Erythroblast (primary cell): Measurements from ENCODE around the gene SERPINA4.
"Not testable (repeated sequence)": the region's sequence is repeated elsewhere in the genome, so short reads cannot be mapped to it uniquely, and the experiment has no call there.

Experiments used
- DNase-seq, 2 experiments: peaks; one replicate each; lab custom pipeline; 2025; lab: John Stamatoyannopoulos, UW
- GATA1 ChIP-seq: IDR thresholded peaks from 2 replicates; pipeline ENCODE4 v1.6.1; 2011; ENCODE audit warnings: low read depth, mild to moderate bottlenecking, control low read depth, low read length, moderate library complexity
- POLR2A ChIP-seq: IDR thresholded peaks from 2 replicates; pipeline ENCODE4 v1.6.1; 2011; ENCODE audit warnings: mild to moderate bottlenecking, low read length

SERPINA4 gene

DNA sequence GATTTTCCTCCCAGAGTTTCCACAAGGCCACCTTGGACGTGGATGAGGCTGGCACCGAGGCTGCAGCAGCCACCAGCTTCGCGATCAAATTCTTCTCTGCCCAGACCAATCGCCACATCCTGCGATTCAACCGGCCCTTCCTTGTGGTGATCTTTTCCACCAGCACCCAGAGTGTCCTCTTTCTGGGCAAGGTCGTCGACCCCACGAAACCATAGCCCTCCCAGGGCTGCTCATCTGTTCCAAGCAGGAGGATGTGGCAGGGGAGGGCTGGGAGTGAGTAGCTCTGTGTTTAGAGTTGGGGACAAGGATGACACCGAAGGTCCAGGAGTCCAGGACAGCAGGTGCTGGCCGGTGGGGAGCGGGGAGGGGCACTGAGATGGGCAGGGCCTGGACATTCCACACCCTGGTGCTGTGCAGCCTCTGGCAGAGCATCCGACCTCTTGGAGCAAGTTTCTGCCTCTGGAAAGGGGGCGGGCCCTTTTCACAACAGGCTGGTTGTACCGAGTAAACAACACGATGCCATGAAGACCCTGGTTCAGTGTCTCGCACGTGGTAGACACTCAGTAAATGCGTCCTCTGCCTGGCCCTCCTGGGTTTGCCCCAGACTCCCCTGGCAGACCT is 8.2 kb downstream of the SERPINA4 start:
- TF ChIP-seq GATA1 = no peak
- no peak for TF ChIP-seq POLR2A
- DNase-seq = no peak

DNA sequence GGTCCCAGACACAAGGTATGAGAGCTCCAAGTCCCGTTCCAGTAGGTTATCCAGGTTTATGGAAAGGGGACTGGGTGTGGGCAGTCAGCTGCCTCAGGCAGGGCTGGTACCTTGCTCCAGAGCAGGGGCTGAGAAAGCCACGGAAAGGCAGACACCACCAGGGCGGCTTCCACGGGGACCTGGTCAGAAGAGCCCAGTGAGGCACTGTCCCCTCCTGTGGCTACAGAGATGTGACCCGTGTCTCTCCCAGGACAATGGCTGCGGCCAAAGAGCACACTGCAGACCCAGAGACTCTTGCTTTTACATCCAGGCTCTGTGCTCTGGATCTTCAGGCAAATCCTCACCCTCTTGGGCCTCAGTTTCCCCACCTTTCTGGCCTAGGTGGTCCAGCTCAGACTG is 8.8 kb downstream of the SERPINA4 start:
- DNase-seq = no peak
- no peak for TF ChIP-seq GATA1
- TF ChIP-seq POLR2A = no peak

DNA sequence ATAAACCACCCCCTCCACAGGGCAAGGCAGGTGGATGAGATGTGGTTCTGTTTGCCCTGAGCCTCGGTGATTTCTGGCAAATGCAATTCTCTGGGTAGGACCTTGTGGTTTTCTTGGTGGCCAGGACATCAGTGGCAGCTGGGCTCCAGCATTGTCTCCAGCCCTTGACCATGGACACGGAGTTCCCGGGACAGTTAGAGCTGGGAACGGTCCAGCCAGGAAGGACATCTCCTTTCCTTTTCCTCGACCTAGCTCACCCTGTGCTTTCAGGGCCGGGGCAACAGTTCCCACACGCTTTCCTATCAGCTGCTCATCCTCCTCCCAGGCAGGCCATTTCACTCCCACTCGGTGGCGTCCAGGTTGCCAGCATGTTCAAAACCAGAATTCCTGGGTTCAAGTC is 9.2 kb downstream of the SERPINA4 start:
- TF ChIP-seq POLR2A (no peak), GATA1 (no peak)
- DNase-seq = no peak

DNA sequence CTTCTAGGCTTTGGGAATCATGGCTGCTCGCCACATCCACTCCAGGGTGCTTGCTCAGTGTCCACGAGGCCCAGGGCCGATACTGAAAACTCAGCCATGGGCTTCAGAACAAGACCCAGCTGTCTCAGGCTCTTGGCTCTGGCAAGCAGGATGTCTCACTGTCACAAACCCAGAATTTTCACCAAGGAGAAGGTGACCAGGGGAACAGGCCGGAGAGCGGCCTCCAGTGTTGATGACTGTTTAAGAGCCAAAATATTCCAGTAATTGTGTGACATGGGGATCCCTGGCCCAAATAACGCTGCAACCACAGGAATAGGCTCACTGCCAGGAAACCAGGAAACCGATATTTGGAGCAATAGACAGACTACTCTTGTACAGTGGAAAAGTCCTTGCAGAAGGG is 10.2 kb downstream of the SERPINA4 start:
- no peak for DNase-seq
- no peak for TF ChIP-seq POLR2A
- TF ChIP-seq GATA1 = no peak

DNA sequence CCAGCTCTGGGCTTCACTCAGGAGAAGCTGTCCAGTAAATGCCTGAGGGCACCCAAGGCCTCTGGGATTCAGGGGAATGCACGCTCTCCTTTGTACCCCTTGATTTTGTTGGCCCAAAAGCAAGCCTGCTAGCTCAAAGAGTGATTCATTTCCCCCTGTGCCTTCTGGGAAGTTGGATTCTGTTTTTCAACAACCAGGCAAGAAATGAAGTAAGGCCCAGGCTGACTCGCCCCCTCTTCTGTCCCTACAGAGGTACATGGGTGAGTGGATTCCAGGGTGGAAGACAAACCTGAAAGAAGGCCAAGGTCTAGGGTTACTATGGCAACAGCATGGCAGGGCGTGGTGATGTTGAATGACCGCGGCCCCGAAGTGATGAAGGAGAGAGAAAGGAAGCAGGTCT is 10.7 kb downstream of the SERPINA4 start:
- DNase-seq = no peak
- no peak for TF ChIP-seq POLR2A
- TF ChIP-seq GATA1 = no peak

DNA sequence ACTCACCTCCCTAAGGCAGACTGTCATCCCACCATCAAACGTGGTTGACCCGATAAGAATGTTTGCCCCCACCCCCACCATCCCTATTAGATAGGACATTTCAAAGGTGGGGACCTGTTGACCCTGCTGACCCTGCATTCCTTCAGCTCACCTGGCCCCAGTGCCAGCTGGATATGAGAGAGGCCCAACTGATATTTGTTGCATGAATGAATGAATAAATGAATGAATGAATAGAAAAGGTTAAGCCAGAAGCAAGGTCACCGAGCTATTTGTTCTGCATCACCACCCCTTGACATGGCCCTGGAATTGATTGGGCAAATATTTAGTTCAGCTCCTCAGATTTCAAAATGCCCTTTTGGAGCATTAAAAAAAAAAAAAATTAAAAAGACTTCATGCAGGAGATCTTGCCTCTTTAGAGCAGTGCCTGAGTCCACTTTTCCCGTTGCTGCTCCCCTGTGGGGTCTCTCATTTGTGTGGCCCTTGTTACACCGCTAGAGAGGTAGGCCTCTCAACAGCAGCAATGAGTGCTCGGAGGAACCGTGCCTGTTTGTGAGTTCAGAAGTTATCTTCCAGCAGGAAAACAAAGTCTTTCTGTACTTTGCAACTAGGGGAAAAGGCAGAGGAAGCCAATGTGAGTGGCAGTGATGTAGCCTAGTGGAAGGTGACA is 11.5 kb downstream of the SERPINA4 start:
- no peak for TF ChIP-seq POLR2A
- TF ChIP-seq GATA1 = no peak
- DNase-seq = no peak

DNA sequence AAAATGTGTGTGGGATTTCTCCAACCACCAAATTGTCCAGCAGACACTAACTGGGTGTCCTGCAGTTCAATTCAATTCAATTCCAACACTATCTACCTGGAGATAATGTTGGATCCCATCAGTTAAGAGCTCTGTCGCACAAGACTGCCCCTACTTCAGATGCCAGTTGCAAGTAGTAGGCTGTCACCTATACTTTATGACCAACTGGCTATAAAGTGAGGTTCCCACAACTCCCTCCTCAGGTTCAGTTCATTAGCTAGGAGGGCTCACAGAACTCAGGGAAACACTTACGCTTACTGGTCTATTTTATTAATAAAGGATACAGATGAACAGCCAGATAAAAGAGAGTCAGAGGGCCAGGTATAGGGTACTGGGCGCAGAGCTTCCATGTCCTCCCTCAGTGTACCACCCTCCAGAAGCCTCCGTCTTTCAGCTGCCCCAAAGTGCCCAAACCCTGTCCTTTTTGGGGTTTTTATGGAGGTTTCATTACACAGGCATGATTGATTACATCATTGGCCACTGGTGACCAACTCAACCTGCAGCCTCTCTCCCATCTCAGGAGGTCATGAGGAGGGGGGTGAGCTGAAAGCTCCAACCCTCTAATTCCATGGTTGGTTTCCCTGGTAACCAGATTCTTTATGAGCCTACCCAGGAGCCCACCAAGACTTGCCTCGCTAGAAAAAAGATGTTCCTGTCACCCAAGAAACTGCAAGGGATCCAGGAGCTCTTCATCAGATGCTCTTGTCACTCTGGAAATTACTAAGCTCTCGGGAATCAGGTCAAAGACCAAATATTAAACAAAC is 12.4 kb downstream of the SERPINA4 start:
- DNase-seq = no peak
- TF ChIP-seq POLR2A (no peak), GATA1 (no peak)

DNA sequence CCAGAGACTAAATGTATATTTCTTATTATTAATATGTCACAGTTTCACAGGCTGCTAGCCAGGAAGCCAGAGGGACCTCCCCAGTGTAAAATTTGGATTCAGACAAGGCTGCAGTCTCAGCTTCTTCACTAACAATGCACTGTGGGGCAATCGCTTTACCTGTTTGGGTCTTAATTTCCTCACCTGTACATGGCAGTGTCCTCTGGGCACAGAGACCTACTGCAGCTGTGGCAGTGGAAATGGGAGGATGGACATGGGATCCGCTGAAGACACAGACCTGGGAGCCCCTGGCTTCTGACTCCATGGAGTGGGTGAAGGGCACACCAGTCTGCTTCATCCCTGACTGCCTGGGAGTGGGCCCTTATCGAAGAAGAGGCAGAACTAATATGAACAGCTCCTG is 13.1 kb downstream of the SERPINA4 start:
- TF ChIP-seq POLR2A = no peak
- TF ChIP-seq GATA1 = no peak
- no peak for DNase-seq

DNA sequence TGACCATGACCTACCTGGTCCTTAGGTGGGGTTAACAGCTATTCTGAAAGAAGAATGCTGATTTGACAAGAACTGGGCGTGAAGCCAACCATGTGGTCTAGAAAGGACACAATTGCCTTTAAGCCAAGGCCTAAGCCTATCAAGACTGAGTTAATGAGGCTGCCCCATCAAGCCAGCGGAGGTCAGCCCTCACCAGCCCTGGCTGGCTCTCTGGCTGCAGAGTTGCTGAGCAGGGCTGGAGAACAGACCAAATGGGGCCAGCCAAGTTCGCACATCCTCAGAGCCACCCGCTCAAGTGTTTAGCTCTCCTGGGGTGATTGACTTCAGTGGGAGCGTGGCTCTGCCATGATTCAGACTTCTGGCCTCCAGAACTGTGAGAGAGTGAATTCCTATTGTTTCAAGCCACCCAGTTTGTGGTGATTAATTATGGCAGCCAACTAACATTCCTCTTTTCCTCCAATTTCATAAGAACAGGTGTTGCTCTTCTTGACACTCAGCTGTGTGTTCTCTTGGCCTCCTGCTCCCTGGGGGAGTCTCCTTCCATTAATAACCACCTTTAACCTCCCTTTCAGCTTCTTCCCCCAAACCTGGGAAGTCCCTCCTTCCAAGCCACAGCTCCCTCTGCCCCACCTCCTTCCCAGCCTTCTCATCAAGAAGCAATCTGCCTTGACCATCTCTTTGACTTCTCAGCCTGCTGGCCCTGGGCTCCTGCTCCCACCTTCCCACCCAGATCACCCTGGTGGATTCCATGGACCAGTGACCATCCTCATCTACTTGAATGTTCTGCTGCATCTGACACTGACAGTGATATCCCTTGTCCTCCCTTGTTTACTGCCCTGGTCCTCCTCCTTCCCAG is 14.7 kb downstream of the SERPINA4 start:
- DNase-seq = no peak
- TF ChIP-seq GATA1 = no peak
- no peak for TF ChIP-seq POLR2A

DNA sequence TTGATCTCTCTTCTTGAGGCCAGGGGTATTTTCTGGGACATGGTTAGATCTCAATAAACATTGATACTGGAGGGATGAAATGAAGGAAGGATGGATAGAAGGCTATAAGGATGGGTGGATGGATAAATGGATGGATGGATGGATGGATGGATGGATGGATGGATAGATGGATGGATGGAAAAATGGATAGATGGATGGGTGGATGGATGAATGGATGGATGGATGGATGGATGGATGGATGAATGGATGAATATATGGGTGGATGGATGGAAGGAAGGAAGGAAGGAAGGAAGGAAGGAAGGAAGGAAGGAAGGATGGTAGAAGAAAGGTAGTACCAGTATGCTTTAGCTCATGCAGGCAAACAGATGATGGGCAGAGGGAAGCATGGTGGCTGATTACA is 16.2 kb downstream of the SERPINA4 start:
- not testable (repeated sequence) for DNase-seq

DNA sequence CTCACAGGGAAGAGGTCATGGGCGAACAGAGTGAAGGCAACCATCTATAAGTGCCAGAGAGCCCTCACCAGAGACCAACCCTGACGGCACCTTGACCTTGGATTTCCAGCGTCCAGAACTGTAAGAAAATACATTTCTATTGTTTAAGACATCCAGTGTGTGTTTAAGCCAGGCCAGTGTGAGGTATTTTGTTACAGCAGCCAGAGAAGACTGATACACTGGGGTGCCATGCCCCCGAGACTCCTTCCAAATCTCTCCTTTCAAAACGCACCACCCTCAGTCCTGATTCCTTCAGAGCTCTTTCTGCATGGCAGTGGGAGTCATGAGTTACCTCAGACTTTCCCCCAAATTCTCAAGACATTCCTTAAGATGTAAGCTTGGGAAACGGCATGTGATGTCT is 17.5 kb downstream of the SERPINA4 start:
- TF ChIP-seq POLR2A = no peak
- TF ChIP-seq GATA1 = no peak
- DNase-seq = no peak

DNA sequence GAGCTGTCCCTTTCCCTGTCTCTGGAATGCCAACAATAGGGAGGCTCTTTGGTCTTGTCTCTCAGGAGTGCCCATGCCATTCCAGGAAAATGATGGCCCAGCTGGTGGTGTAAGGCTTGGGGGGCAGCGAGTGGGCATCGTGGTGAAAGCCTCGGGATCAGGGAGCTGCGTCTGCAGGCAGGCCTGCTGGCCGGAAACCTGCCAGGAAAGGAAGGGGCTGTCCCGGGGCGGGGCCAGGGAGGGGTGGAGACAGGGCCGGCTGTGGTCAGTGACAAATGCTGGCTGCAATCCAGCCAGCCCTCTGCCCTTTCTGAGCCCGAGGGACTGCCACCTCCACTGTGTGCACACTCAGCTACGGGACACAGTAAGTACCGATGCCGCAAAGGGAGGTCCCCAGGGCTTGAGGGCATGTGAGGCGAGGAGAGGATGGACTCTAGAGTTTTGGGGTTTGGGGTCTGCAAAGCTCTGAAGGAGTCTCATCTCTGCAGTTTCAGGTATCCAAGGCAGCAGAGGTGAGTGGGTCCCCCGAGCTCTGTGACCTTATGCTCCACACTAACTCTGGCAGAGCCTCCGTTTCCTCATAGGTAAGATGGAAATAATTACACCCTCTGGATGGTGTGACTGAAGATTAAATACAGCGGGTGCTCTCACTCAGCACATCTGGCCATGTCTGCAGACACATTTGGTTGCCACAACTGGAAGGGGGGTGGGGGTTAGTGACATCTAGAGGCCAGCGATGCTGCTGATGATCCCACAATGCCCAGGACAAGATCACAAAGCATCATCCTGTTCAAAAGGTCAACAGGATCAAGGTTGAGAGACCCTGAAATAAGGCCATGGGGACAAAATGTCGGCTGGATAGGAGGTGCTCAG is 20.1 kb downstream of the SERPINA4 start, which contains the start of gene SERPINA5:
Gene SERPINA5 (plus strand): TSS at position 300 of the 873 bp plus-strand sequence. CDS start 5,937 bp downstream, outside the sequence.
- no peak for DNase-seq
- TF ChIP-seq GATA1 (no peak), POLR2A (no peak)

DNA sequence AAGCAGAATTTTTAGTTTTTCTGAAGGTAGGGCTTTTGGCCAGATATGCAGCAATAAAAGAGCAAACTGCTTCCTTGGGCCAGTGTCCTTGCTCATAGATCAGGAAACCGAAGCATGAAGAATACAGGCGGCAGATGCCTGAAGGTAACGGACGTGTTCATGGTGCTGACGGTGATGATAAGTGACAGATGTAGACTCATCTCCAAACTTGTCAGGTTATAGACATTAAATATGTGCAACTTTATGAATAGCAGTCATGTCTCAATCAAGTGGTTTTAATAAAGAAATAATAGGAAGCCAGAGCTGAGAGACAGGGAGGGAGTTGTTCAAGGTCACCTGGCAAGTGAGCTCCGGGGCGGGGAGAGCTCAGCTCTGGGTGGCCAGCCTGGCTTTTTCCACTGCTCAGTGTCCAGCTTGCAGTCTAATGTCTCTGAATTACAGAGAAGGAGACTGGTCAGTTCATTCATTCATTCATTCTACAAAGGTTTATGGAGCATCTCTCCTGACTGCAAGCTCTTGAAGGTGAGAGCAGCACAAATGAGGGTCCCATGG is 21.0 kb downstream of the SERPINA4 start:
- no peak for DNase-seq
- TF ChIP-seq GATA1 (no peak), POLR2A (no peak)
